Measurements from ENCODE around the gene KIF26B.

Gene KIF26B

DNA sequence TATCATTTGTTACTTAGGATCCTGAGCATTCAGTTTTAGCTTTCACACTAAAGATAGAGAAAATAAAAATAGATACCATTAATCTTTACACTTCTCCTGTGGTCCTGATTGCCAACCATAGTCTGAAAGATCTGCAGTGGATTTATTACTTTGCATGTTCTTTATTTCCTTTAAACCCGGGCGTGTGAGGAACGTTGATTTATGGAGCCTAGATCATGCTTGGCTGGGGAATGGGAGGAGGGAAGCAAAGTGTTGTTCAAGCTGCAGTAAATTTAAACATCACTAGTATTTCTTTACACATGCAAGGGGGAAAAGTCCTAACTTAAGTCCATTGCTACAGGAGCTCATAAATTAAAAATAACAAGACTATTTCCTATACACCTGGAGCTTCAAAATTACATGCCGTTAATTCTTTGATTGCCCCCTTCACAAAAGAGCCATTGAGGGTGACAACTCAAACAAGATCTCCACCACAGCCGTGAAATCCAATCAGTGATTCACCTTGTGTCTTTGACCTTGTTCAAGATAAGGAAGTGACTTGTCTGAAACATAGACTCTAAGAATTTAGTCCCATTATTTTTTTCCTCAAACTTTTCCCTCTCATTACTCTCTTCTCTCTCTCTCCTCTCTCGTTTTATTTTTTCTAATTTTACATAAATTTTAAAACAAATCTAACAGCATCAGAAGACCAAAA lies 282.7 kb downstream of the KIF26B start:
- Histone ChIP-seq H2AK5ac (ENCODE audit: low read length) (no peak overlapping the region), H2BK5ac (ENCODE audit: low read length) (no peak overlapping the region), H3K18ac (ENCODE audit: low read length) (no peak overlapping the region), H2BK120ac (ENCODE audit: low read depth, low read length) (no peak overlapping the region), H4K5ac (ENCODE audit: low read length) (no peak overlapping the region), H3K9ac (ENCODE audit: low read length) (no peak overlapping the region), H3K27me3 (ENCODE audit: insufficient read depth, low read length, poor library complexity) (no peaks in the 10 kb centered on the region), H3K56ac (ENCODE audit: low read length) (no peak overlapping the region), H3K23ac (ENCODE audit: low read length) (no peak overlapping the region), H3K4me2 (ENCODE audit: low read length) (no peak overlapping the region), H3K4me1 (ENCODE audit: control insufficient read depth, low read depth, low read length) (peaks cover 7% of the 10 kb centered on the region), H3K79me1 (ENCODE audit: low read length) (no peaks in the 10 kb centered on the region), H3K79me2 (ENCODE audit: control insufficient read depth, insufficient read depth, low read length) (no peaks in the 10 kb centered on the region), H4K8ac (ENCODE audit: low read depth, low read length) (no peak overlapping the region), H3K36me3 (ENCODE audit: control insufficient read depth, insufficient read depth, low read length) (no peaks in the 10 kb centered on the region), H2BK15ac (replicated peaks; ENCODE audit: low read depth) (no peak overlapping the region), H3K4ac (ENCODE audit: low read depth, low read length) (no peak overlapping the region), H3K4me3 (ENCODE audit: low read length) (no peak overlapping the region), H3K27ac (ENCODE audit: low read depth, low read length) (no peak overlapping the region)
- DNase-seq: no peak
- 100% methylated on average over 1 of the region's 6 CpGs for WGBS (ENCODE audit: extremely low coverage, insufficient coverage, low lambda C conversion rate)

DNA sequence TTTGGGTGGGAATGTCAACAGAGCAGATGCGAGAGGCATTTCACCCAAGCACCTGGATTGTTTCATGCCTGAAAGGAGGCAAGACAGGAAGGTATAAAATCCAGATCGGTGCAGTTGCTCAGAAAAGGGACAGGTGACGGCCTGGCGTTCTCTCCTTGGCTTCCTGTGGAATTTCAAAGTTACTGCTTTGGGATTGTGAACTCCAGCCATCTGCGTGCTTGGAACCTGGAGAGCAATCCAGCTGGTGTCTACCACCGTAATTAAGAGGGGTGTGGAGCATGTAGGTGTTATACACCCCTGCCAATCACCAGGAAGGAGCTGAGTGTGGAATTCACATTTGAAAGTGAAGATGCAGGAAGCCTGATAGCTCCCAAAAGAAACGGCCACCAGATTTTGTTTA lies 286.1 kb downstream of the KIF26B start:
- WGBS (ENCODE audit: extremely low coverage, insufficient coverage, low lambda C conversion rate): no CpG with 5 or more reads among the region's 7 CpGs
- no peak overlapping the region for H4K8ac ChIP-seq (ENCODE audit: low read depth, low read length)
- H4K5ac ChIP-seq (ENCODE audit: low read length): no peak overlapping the region

DNA sequence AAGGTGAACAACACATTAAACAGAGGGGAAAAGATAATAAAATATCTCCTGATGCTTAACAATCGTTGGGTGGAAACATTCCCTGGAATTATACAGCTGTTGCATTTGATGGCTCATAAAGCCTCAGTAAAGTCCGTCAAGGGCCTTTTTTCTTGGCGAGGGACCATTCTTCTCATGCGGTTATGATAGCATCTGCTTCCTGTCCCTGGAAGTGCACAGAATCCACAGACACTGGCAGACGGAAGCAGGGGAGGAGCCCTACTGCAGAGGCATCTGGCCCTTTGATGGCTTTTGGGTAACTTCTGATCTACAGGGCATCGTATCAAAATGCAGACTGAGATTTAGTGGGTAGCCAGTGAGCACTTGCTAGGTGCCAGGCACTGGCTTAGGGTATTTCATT lies 286.9 kb downstream of the KIF26B start:
- Histone ChIP-seq H3K27ac (ENCODE audit: low read depth, low read length) (no peak overlapping the region), H2BK15ac (replicated peaks; ENCODE audit: low read depth) (no peak overlapping the region), H3K4me1 (ENCODE audit: control insufficient read depth, low read depth, low read length) (peaks cover 7% of the 10 kb centered on the region), H2BK120ac (ENCODE audit: low read depth, low read length) (no peak overlapping the region), H3K4me3 (ENCODE audit: low read length) (no peak overlapping the region), H4K8ac (ENCODE audit: low read depth, low read length) (no peak overlapping the region), H2BK5ac (ENCODE audit: low read length) (no peak overlapping the region), H3K4ac (ENCODE audit: low read depth, low read length) (no peak overlapping the region), H3K36me3 (ENCODE audit: control insufficient read depth, insufficient read depth, low read length) (no peaks in the 10 kb centered on the region), H3K56ac (ENCODE audit: low read length) (no peak overlapping the region), H3K9ac (ENCODE audit: low read length) (no peak overlapping the region), H2AK5ac (ENCODE audit: low read length) (no peak overlapping the region), H4K5ac (ENCODE audit: low read length) (no peak overlapping the region), H3K79me1 (ENCODE audit: low read length) (no peaks in the 10 kb centered on the region), H3K79me2 (ENCODE audit: control insufficient read depth, insufficient read depth, low read length) (no peaks in the 10 kb centered on the region), H3K23ac (ENCODE audit: low read length) (no peak overlapping the region), H3K27me3 (ENCODE audit: insufficient read depth, low read length, poor library complexity) (no peaks in the 10 kb centered on the region), H3K4me2 (ENCODE audit: low read length) (no peak overlapping the region), H3K18ac (ENCODE audit: low read length) (no peak overlapping the region)
- no peak for DNase-seq
- WGBS (ENCODE audit: extremely low coverage, insufficient coverage, low lambda C conversion rate): no CpG with 5 or more reads among the region's 6 CpGs

More for the DNA sequence above, 286.1 kb downstream of the KIF26B start:
- Histone ChIP-seq H2BK120ac (ENCODE audit: low read depth, low read length) (no peak overlapping the region), H3K23ac (ENCODE audit: low read length) (no peak overlapping the region), H3K36me3 (ENCODE audit: control insufficient read depth, insufficient read depth, low read length) (no peaks in the 10 kb centered on the region), H3K27ac (ENCODE audit: low read depth, low read length) (no peak overlapping the region), H3K18ac (ENCODE audit: low read length) (no peak overlapping the region), H3K4me3 (ENCODE audit: low read length) (no peak overlapping the region), H2BK15ac (replicated peaks; ENCODE audit: low read depth) (no peak overlapping the region), H3K4ac (ENCODE audit: low read depth, low read length) (no peak overlapping the region), H3K4me2 (ENCODE audit: low read length) (no peak overlapping the region), H3K27me3 (ENCODE audit: insufficient read depth, low read length, poor library complexity) (no peaks in the 10 kb centered on the region), H2AK5ac (ENCODE audit: low read length) (no peak overlapping the region), H3K9ac (ENCODE audit: low read length) (no peak overlapping the region), H3K4me1 (ENCODE audit: control insufficient read depth, low read depth, low read length) (peaks cover 7% of the 10 kb centered on the region), H3K79me2 (ENCODE audit: control insufficient read depth, insufficient read depth, low read length) (no peaks in the 10 kb centered on the region), H2BK5ac (ENCODE audit: low read length) (no peak overlapping the region), H3K79me1 (ENCODE audit: low read length) (no peaks in the 10 kb centered on the region), H3K56ac (ENCODE audit: low read length) (peak overlapping the region; percentile 15)
- DNase-seq: peak; percentile 63

DNA sequence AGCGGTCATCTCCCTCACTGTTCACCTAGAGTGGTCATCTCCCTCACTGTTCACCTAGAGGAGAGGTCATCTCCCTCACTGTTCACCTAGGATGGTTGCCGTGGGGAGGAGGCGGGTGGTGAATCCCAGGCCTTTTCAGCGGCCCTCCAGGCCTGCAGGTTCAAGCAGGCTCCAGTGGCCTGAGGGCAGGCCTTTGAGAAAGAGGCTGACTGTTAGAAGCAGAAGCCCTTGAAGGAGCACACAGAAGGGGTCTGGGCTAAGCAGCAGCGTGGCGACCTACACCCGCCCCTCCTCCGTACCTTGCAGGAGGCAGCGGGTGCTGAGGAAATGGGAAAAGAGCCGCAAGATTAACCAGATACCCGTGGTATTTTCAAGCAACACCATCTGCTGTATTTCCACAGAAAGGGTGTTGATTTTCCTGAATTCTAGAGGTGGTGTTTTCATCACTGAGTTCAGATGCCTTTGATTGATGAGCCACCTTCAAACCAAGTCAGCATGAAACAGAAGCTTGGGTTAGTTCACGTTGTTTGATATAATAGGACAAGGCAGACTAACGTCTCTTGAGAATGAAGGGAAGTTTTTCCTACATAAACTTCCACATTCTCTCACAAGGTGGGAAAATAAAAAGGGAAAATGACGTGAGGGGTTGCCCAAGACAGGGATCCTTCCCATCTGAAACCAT lies 289.5 kb downstream of the KIF26B start:
- Histone ChIP-seq H4K8ac (ENCODE audit: low read depth, low read length) (no peak overlapping the region), H3K23ac (ENCODE audit: low read length) (no peak overlapping the region), H2BK120ac (ENCODE audit: low read depth, low read length) (no peak overlapping the region), H3K9ac (ENCODE audit: low read length) (no peak overlapping the region), H3K4me2 (ENCODE audit: low read length) (no peak overlapping the region), H3K27me3 (ENCODE audit: insufficient read depth, low read length, poor library complexity) (no peaks in the 10 kb centered on the region), H3K56ac (ENCODE audit: low read length) (no peak overlapping the region), H3K27ac (ENCODE audit: low read depth, low read length) (no peak overlapping the region), H2BK15ac (replicated peaks; ENCODE audit: low read depth) (no peak overlapping the region), H3K79me1 (ENCODE audit: low read length) (no peaks in the 10 kb centered on the region), H2AK5ac (ENCODE audit: low read length) (no peak overlapping the region), H4K5ac (ENCODE audit: low read length) (no peak overlapping the region), H2BK5ac (ENCODE audit: low read length) (no peak overlapping the region), H3K36me3 (ENCODE audit: control insufficient read depth, insufficient read depth, low read length) (no peaks in the 10 kb centered on the region), H3K4ac (ENCODE audit: low read depth, low read length) (no peak overlapping the region), H3K79me2 (ENCODE audit: control insufficient read depth, insufficient read depth, low read length) (no peaks in the 10 kb centered on the region), H3K4me1 (ENCODE audit: control insufficient read depth, low read depth, low read length) (peaks cover 7% of the 10 kb centered on the region), H3K18ac (ENCODE audit: low read length) (no peak overlapping the region), H3K4me3 (ENCODE audit: low read length) (no peak overlapping the region)
- no CpG with 5 or more reads among the region's 14 CpGs for WGBS (ENCODE audit: extremely low coverage, insufficient coverage, low lambda C conversion rate)
- DNase-seq: peak; percentile 19

DNA sequence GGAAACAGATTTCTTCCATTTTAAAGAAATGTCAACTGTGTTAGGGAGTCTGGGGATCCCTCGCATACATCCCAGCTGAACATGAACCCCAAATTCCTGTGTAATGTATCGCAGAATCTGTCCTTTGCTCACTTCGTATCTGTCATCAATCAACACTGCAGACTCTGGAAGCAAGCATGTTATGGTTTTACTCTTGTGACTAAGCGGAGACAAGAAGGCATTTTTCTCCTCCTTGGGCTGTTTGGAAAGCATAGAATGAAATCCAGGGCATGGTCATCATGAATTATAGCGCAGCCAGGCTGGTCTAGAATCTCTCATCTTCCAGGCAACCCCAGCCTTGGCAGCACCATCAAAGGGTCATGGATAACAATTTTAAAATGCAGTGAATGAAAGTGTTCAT lies 290.2 kb downstream of the KIF26B start:
- Histone ChIP-seq H3K27me3 (ENCODE audit: insufficient read depth, low read length, poor library complexity) (no peaks in the 10 kb centered on the region), H3K18ac (ENCODE audit: low read length) (no peak overlapping the region), H3K4me1 (ENCODE audit: control insufficient read depth, low read depth, low read length) (peaks cover 7% of the 10 kb centered on the region), H3K4me2 (ENCODE audit: low read length) (no peak overlapping the region), H2BK5ac (ENCODE audit: low read length) (no peak overlapping the region), H2AK5ac (ENCODE audit: low read length) (no peak overlapping the region), H3K79me2 (ENCODE audit: control insufficient read depth, insufficient read depth, low read length) (no peaks in the 10 kb centered on the region), H3K4me3 (ENCODE audit: low read length) (no peak overlapping the region), H2BK15ac (replicated peaks; ENCODE audit: low read depth) (no peak overlapping the region), H2BK120ac (ENCODE audit: low read depth, low read length) (no peak overlapping the region), H4K5ac (ENCODE audit: low read length) (no peak overlapping the region), H3K23ac (ENCODE audit: low read length) (no peak overlapping the region), H3K56ac (ENCODE audit: low read length) (no peak overlapping the region), H3K27ac (ENCODE audit: low read depth, low read length) (no peak overlapping the region), H3K9ac (ENCODE audit: low read length) (no peak overlapping the region), H3K79me1 (ENCODE audit: low read length) (no peaks in the 10 kb centered on the region), H3K4ac (ENCODE audit: low read depth, low read length) (no peak overlapping the region), H4K8ac (ENCODE audit: low read depth, low read length) (no peak overlapping the region), H3K36me3 (ENCODE audit: control insufficient read depth, insufficient read depth, low read length) (no peaks in the 10 kb centered on the region)
- no CpG with 5 or more reads among the region's 5 CpGs for WGBS (ENCODE audit: extremely low coverage, insufficient coverage, low lambda C conversion rate)
- no peak for DNase-seq

Data from mesendoderm (in vitro differentiated cells).